Right forelimb (tissue), 1 donor: ENCODE results near the gene PLIN5.
"Not testable (repeated sequence)": the region's sequence is repeated elsewhere in the genome, so short reads cannot be mapped to it uniquely, and the experiment has no call there.

ENCODE experiments used
- DNase-seq: peaks from one replicate; pipeline ENCODE4 v3.0.0-alpha.2; 2018

The PLIN5 gene

GRCh38 chr19:4566402-4567051 is 31.5 kb upstream of the PLIN5 start:
- DNase-seq, result no peak

GRCh38 chr19:4563562-4563961 is 28.5 kb upstream of the PLIN5 start:
- DNase-seq, result not testable (repeated sequence)

GRCh38 chr19:4562085-4562484 is 27.1 kb upstream of the PLIN5 start:
- not testable (repeated sequence) for DNase-seq

GRCh38 chr19:4559569-4559968 is 24.5 kb upstream of the PLIN5 start, which contains the start of gene SEMA6B:
Gene SEMA6B, minus strand, starts transcription at chr19:4559684. Its CDS starts 1,227 bp downstream, at chr19:4558457.
- DNase-seq, result no peak

- no peak for DNase-seq
These were observed 23.2 kb upstream of the PLIN5 start for GRCh38 chr19:4557971-4558941.

- no peak for DNase-seq
These were observed 22.3 kb upstream of the PLIN5 start for GRCh38 chr19:4557144-4557970.

- no peak for DNase-seq
These were observed 21.6 kb upstream of the PLIN5 start for GRCh38 chr19:4556597-4557127.

- DNase-seq, result no peak
These were observed 20.9 kb upstream of the PLIN5 start for GRCh38 chr19:4555657-4556561.

GRCh38 chr19:4554717-4555116 is 19.7 kb upstream of the PLIN5 start:
- no peak for DNase-seq

GRCh38 chr19:4553775-4554174 is 18.8 kb upstream of the PLIN5 start:
- DNase-seq, result no peak

- DNase-seq, result no peak
These were observed 18.2 kb upstream of the PLIN5 start for GRCh38 chr19:4553092-4553695.

GRCh38 chr19:4552525-4552819 is 17.4 kb upstream of the PLIN5 start:
- DNase-seq, result no peak

- no peak for DNase-seq
These were observed 15.5 kb upstream of the PLIN5 start for GRCh38 chr19:4550479-4551050.

- DNase-seq, result no peak
These were observed 15.0 kb upstream of the PLIN5 start for GRCh38 chr19:4550018-4550417.

- DNase-seq, result no peak
These were observed 13.2 kb upstream of the PLIN5 start for GRCh38 chr19:4548238-4548584.

GRCh38 chr19:4547303-4548237 is 12.5 kb upstream of the PLIN5 start:
- no peak for DNase-seq

- DNase-seq, result no peak
These were observed 9.0 kb upstream of the PLIN5 start for GRCh38 chr19:4543842-4544647.

GRCh38 chr19:4542896-4543841 is 8.1 kb upstream of the PLIN5 start:
- DNase-seq, result no peak
